Mucosa of descending colon (tissue), 3 donors: ENCODE measurements around the gene LMF1. TPM values are rescaled to one million over a fixed set of nuclear protein-coding genes. Genes with fewer than 3 reads are reported as not detected.
"Not testable (repeated sequence)": the region's sequence is repeated elsewhere in the genome, so short reads cannot be mapped to it uniquely, and the experiment has no call there.

Experiments used
- ATAC-seq: fragments of 200-7000 bp; cut with Tn5 transposase; one replicate; pipeline ENCODE4 v1.9.1; 2020; ENCODE audit warnings: mild to moderate bottlenecking, moderate library complexity
- DNase-seq, 3 donors: peaks; one replicate each; pipeline ENCODE4 v3.0.0-alpha.2; 2020
- H3K36me3 ChIP-seq: fragments of 200-600 bp; one replicate; pipeline ENCODE4 v1.8.0; 2021; ENCODE audit warnings: low read depth, mild to moderate bottlenecking
- H3K4me1 ChIP-seq: fragments of 200-600 bp; one replicate; pipeline ENCODE4 v1.8.0; 2021; ENCODE audit warnings: low read depth, mild to moderate bottlenecking
- H3K4me3 ChIP-seq: fragments of 200-600 bp; one replicate; pipeline ENCODE4 v1.8.0; 2021; ENCODE audit warnings: mild to moderate bottlenecking
- H3K9me3 ChIP-seq: fragments of 200-600 bp; one replicate; pipeline ENCODE4 v1.8.0; 2021; ENCODE audit warnings: mild to moderate bottlenecking
- CTCF ChIP-seq: fragments of 200-600 bp; IDR thresholded peaks from one replicate; pipeline ENCODE4 v1.8.0; 2022; ENCODE audit warnings: antibody characterized with exemption, mild to moderate bottlenecking
- intact Hi-C, 2 donors: fragments of 100-400 bp; cut with DNase I in 1 of 2; cut with micrococcal nuclease in 1 of 2; formaldehyde crosslinking; loops; one replicate each; pipeline versions ENCODE4 v1.11.0 to v1.11.1; 2022; cut with DNase I, micrococcal nuclease
- total RNA-seq, 3 donors: library from RNA; stranded (reverse); fragmentation: NEBNext Ultra II Directional in 2 of 3; extraction: Animal tissue kit (Norgen Biotek cat#: 25700) in 2 of 3; gene quantifications; one replicate each; pipeline versions ENCODE4 v1.2.1 to v1.2.4, GENCODE V29; 2021 to 2023
- donor health status: DM: no; HTN: no; CAD: no; lungs with moderate emphysema.
- donor health status: DM: no; HTN: no; CAD: no.
- donor health status: DM: no; HTN: yes; CAD: no.

The LMF1 gene
- total RNA-seq, 3 donors from 2014 or later: 16.4 to 26.5 (median 25.1) TPM

GRCh38 chr16:890716-891352 is 80.0 kb downstream of the LMF1 start:
- intact Hi-C loops: no loop called here
- H3K4me3 ChIP-seq: no peak overlapping the region
- H3K36me3 ChIP-seq: no peaks in the 10 kb centered on the region
- no peak for ATAC-seq
- no peak for TF ChIP-seq CTCF
- peak in 1 of 3 donors; percentile 10 for DNase-seq
- no peaks in the 10 kb centered on the region for H3K4me1 ChIP-seq
- no peaks in the 10 kb centered on the region for H3K9me3 ChIP-seq

DNA sequence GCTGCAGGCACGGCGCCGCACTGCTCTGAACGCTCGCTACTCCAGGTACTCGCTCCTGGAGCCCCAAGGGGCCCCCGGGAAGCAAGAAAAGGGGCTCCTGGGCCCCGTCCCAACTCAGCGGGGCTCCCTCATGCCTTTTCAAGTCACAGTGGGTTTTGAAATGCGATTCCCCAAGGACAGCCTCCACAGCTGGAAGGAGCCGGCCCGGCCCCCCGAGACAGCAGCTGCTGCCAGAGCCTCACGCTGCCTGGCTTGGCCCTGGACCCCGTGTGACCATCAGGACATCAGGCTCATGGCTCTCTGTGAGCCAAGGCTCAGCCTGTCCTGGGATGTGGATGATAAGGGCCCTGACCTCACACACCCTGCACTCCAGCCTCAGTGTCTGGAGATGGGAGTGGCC is 80.6 kb downstream of the LMF1 start:
- no peaks in the 10 kb centered on the region for H3K4me1 ChIP-seq
- no peak for TF ChIP-seq CTCF
- DNase-seq: peak in 1 of 3 donors; percentile 6
- ATAC-seq: no peak
- H3K36me3 ChIP-seq: no peaks in the 10 kb centered on the region
- intact Hi-C loops: no loop called here
- H3K4me3 ChIP-seq: no peak overlapping the region
- H3K9me3 ChIP-seq: peaks cover 2% of the 10 kb centered on the region

DNA sequence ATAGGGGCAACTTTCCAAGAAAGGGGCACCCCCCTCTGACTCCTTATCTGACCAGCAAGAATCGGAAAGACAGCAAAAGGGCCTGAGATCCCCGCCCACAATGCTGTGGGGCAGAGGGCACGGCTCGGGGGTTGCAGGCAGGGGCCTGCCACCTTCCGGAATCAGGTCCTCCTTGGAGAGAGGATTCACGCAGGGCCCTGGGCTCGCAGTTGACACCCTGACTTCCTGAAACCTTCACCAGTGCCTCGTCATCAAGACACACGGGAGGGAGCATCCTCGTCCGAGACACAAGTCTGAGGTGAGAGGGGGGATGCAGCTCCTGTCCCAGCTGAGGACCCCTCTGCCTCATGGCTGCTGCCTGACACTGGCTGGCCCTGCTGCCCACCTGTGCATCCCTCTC is 81.2 kb downstream of the LMF1 start:
- intact Hi-C loops: no loop called here
- no peaks in the 10 kb centered on the region for H3K36me3 ChIP-seq
- TF ChIP-seq CTCF: no peak
- H3K4me1 ChIP-seq: no peaks in the 10 kb centered on the region
- H3K4me3 ChIP-seq: no peak overlapping the region
- ATAC-seq (no peak), DNase-seq (peak in 1 of 3 donors; percentile 27)
- H3K9me3 ChIP-seq: peaks cover 2% of the 10 kb centered on the region

DNA sequence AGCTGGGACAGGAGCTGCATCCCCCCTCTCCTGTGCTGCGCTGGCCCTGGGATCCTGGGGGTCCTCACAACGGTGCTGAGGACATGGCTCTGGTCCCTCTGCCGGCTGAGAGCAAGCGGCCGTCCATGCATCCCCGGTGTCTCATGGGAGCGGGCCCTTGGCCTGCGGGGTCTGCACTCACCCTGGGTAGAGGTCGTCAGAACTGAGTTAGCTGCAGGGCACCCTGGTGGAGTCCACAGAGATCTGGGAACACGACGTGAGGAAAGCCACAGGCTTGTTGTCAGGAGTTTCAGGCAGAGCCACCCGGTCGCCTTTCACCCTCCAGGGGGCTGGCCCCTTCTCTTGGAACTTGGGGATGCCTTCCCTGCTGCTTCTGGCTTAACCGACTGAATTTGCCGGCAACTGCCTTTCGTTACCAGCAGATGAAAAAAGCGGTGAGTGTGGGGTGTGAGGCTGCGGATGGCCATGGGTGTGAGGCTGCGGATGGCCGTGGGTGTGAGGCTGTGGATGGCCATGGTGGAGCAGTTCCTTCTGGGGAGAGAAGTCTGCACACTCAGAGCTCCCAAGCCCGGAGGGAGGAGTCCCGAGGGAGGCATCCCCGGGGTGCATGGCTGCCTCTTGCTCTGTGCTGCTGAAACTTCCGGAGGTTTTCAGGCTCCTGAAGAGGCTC is 81.7 kb downstream of the LMF1 start:
- H3K4me1 ChIP-seq: no peaks in the 10 kb centered on the region
- H3K4me3 ChIP-seq: no peak overlapping the region
- intact Hi-C loops: no loop called here
- no peaks in the 10 kb centered on the region for H3K36me3 ChIP-seq
- peak in 1 of 3 donors; percentile 34 for DNase-seq
- no peak for ATAC-seq
- TF ChIP-seq CTCF: no peak
- H3K9me3 ChIP-seq: peaks cover 8% of the 10 kb centered on the region

- ATAC-seq, H3K4me3 ChIP-seq, H3K36me3 ChIP-seq, intact Hi-C loops, H3K4me1 ChIP-seq: not testable (repeated sequence)
- DNase-seq: peak in 1 of 3 donors; percentile 22
- peaks cover 12% of the 10 kb centered on the region for H3K9me3 ChIP-seq
These were observed 82.3 kb downstream of the LMF1 start for GRCh38 chr16:888456-888855.

DNA sequence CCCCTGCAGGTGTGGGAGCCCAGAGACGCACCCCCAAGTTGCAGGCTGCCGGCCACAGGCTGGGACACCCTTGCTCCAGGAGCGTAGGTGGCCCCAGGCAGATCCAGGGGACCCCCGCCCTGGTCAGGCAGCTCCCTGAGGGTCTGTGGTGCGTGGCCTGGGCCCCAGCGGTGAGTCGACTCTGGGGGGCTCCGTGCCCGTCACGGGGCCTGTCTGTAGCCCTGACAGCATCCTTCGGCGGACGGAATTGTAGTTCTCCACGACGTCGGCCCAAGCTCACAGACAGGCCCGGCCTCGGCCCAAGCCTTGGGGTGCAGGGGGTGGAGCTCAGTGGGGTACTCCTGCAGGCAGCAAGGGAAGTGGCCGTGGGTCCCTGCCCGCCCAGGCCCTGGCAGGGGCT is 82.9 kb downstream of the LMF1 start:
- Histone ChIP-seq H3K4me1 (no peaks in the 10 kb centered on the region), H3K4me3 (no peak overlapping the region), H3K36me3 (no peaks in the 10 kb centered on the region), H3K9me3 (peaks cover 13% of the 10 kb centered on the region)
- TF ChIP-seq CTCF: no peak
- ATAC-seq (no peak), DNase-seq (peak in 1 of 3 donors; percentile 42)
- intact Hi-C loops: no loop called here
